Measurements from ENCODE around the gene CLCN7. TPM values are rescaled to one million over a fixed set of nuclear protein-coding genes. Genes with fewer than 3 reads are reported as not detected.

Gene CLCN7
- total RNA-seq, 1 experiment from 2014 or later: 32.2 TPM

DNA sequence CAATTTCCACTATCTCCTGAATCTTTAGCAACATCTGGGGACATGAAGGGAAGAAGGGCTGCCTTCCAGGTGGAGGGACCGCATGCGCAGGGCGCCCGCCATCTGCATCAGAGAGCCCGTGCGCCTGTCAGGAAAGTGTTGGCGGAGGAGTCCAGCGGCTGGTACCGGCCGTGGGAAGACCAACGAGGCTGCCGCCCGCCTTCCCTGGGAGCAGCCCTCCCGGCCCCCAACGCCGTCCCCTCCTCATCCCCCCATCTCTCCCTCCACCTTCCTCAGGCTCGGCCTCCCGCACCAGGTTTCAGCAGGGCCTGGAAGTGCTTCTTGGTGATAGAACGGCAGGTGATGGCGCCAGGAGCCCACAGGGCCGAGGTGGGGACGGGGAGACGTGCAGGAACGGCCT is 8.8 kb downstream of the CLCN7 start:
- Histone ChIP-seq H3K9me3 (replicated peaks) (no peaks in the 10 kb centered on the region), H3K4me3 (no peak overlapping the region), H3K36me3 (no peaks in the 10 kb centered on the region), H3K27ac (no peak overlapping the region), H3K4me1 (no peaks in the 10 kb centered on the region), H3K27me3 (no peaks in the 10 kb centered on the region)
- DNase-seq: no peak

DNA sequence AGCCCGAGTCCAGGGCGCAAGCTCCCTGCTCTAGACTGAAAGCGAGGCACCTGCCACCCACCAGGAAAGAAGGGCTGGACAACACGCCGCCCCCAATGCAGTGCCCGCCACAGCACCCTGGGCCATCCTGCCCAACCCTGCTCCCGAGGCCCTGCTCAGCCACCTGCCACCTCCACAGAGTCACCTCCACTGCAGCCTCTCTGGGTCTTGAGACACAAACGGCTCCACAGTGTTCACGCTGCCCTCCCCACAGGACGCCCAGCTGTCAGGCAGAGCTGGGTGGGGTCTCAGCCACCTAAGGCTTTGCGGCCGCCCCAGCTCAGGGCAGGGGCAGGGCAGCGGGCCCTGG is 9.3 kb downstream of the CLCN7 start:
- H3K9me3 ChIP-seq (replicated peaks): no peaks in the 10 kb centered on the region
- H3K36me3 ChIP-seq: no peaks in the 10 kb centered on the region
- no peak overlapping the region for H3K27ac ChIP-seq
- no peaks in the 10 kb centered on the region for H3K27me3 ChIP-seq
- no peak overlapping the region for H3K4me3 ChIP-seq
- no peak for DNase-seq
- no peaks in the 10 kb centered on the region for H3K4me1 ChIP-seq

DNA sequence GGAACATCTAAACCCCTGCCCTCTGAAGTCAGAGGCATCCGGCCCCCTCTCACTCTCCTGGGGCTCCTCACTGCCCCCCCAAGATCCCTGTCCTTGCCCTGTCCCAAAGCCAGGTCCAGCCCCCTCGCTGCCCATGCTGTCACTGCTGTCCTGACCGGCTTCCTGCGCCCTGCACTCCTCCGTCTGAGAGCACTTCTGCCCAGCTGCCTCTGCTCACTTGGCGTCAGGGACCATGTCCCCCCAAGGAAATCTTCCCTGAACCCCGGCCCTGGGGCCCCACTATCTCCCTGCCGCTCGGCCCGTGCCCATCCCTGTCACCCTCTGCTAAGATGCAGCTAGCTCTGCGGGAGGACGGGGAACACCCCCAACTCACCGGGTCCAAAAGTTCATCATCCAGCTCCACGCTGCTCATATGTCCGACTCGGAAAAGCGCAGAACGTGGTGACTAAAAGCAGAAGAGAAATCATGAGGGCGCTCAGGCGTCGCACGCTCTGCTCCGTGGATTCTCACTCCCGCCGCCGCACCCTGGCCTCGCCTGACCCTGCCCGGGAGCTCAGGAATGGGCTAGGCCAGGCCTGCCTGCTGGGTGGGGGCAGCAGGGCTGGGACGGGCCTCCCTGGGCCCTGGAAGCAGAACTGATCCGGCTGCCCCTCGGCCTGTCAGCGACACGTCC is 9.8 kb downstream of the CLCN7 start:
- H3K27ac ChIP-seq: no peak overlapping the region
- H3K27me3 ChIP-seq: no peaks in the 10 kb centered on the region
- no peaks in the 10 kb centered on the region for H3K36me3 ChIP-seq
- no peak for DNase-seq
- no peaks in the 10 kb centered on the region for H3K9me3 ChIP-seq (replicated peaks)
- no peaks in the 10 kb centered on the region for H3K4me1 ChIP-seq
- H3K4me3 ChIP-seq: no peak overlapping the region

DNA sequence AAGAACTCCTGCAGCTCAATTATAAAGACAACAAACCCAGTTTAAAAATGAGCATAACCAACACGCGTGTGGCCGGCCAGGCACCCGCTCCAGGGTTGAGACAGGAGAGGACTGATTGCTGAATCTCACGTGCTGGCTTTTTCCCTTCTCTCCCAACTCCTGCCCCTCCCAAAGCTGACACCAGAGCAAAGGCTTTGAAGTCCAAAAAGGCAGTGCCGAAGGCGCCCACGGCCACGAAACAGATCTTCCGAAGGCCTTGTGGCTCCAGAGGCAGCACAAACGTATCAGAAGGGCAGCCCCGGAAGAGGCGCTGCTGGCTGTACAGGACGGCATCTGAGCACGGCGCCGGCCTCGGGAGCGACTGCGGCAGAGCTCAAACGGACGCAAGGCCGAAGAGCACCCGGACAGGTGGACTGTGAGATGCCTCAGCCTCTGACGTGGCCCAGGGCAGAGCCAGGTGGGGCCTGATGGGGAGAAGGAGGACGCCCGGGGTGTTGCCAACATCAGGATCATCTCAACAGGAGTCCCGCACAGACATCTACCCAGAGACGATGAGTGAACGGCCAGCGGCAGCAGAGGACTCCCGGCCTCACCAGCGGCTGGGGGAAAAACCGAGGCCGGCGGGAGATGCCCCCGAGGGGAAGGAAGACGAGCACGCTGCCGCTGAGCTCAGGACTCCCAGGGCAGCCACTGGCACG is 10.5 kb downstream of the CLCN7 start:
- Histone ChIP-seq H3K4me3 (no peak overlapping the region), H3K27me3 (no peaks in the 10 kb centered on the region), H3K9me3 (replicated peaks) (no peaks in the 10 kb centered on the region), H3K36me3 (no peaks in the 10 kb centered on the region), H3K27ac (no peak overlapping the region), H3K4me1 (no peaks in the 10 kb centered on the region)
- DNase-seq: no peak

- no peak for DNase-seq
- Histone ChIP-seq H3K4me3 (no peak overlapping the region), H3K4me1 (no peaks in the 10 kb centered on the region), H3K27me3 (no peaks in the 10 kb centered on the region), H3K9me3 (replicated peaks) (no peaks in the 10 kb centered on the region), H3K36me3 (no peaks in the 10 kb centered on the region), H3K27ac (no peak overlapping the region)
Measured at GRCh38 chr16:1461146-1461545, 13.7 kb downstream of the CLCN7 start.

DNA sequence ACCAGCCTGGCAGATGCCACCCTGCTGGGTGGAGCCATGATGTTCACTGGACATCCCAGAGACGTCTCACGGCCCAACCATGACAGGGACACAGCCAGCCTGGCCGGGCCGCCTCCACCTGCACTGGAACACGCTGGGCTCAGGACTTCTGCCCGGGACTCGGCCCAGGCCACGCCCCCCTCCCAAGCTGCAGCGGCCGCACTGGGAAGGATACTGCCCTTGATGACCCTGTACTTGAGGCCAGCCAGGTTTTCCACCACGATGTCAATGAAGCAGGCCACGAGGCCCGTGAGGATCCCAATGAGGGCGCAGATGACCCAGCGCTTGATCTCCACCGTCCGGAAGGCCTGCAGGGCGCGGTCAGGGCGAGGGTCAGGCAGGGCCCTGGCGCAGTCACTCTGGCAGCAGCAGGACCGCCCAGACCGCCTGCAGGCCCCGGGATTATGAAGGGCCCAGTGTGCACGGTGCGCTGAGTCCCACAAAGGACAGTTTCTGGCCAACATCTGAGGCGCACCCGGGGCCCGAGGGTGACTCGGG is 14.2 kb downstream of the CLCN7 start:
- Histone ChIP-seq H3K4me1 (no peaks in the 10 kb centered on the region), H3K9me3 (replicated peaks) (no peaks in the 10 kb centered on the region), H3K27ac (no peak overlapping the region), H3K4me3 (no peak overlapping the region), H3K36me3 (no peaks in the 10 kb centered on the region), H3K27me3 (no peaks in the 10 kb centered on the region)
- DNase-seq: no peak

- Histone ChIP-seq H3K9me3 (replicated peaks) (no peaks in the 10 kb centered on the region), H3K27me3 (no peaks in the 10 kb centered on the region), H3K4me1 (no peaks in the 10 kb centered on the region), H3K4me3 (no peak overlapping the region), H3K27ac (no peak overlapping the region), H3K36me3 (no peaks in the 10 kb centered on the region)
- no peak for DNase-seq
Measured at GRCh38 chr16:1459967-1460366, 14.9 kb downstream of the CLCN7 start.

- Histone ChIP-seq H3K4me1 (no peaks in the 10 kb centered on the region), H3K36me3 (no peaks in the 10 kb centered on the region), H3K9me3 (replicated peaks) (no peaks in the 10 kb centered on the region), H3K4me3 (no peak overlapping the region), H3K27ac (no peak overlapping the region), H3K27me3 (no peaks in the 10 kb centered on the region)
- no peak for DNase-seq
Measured at GRCh38 chr16:1458977-1459341, 15.9 kb downstream of the CLCN7 start.

DNA sequence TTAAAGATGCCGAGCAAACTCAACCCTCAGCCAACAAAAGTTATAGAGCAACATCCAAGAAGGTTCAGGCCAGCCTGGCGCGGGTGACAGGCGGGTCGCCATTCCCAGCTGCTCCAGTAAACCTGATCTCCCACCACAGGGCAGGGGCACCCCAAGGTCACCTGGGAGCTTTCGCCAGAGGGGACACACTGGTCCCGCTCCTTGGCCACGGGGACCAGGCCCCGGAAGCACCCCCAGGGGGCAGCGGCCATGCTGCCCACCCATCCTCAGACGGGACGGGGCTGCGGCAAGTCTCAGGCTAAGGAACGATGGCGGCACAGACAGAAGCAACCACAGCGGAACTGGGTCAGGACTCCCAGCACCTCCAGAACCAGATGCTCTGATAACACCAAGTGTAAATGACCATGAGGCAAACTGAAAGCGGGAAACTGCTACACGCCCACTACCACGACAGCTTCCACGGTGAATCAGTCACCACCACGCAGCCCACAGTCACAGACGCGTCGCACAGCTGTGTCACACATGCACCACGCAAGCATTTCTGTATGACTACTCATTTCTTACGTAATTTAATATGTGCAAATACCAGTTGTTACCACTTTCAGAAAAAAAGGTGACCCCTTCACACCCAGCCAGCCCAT is 16.4 kb downstream of the CLCN7 start:
- no peak for DNase-seq
- no peak overlapping the region for H3K27ac ChIP-seq
- no peaks in the 10 kb centered on the region; the same call in 1 of the 2 replicates for H3K36me3 ChIP-seq
- no peaks in the 10 kb centered on the region for H3K27me3 ChIP-seq
- H3K4me1 ChIP-seq: no peaks in the 10 kb centered on the region
- no peak overlapping the region for H3K4me3 ChIP-seq
- no peaks in the 10 kb centered on the region for H3K9me3 ChIP-seq (replicated peaks)

GRCh38 chr16:1457489-1458245 is 17.2 kb downstream of the CLCN7 start:
- no peaks in the 10 kb centered on the region; the same call in 1 of the 2 replicates for H3K36me3 ChIP-seq
- no peak overlapping the region for H3K27ac ChIP-seq
- H3K9me3 ChIP-seq (replicated peaks): no peaks in the 10 kb centered on the region
- no peaks in the 10 kb centered on the region for H3K4me1 ChIP-seq
- no peak overlapping the region for H3K4me3 ChIP-seq
- no peaks in the 10 kb centered on the region for H3K27me3 ChIP-seq
- no peak for DNase-seq

DNA sequence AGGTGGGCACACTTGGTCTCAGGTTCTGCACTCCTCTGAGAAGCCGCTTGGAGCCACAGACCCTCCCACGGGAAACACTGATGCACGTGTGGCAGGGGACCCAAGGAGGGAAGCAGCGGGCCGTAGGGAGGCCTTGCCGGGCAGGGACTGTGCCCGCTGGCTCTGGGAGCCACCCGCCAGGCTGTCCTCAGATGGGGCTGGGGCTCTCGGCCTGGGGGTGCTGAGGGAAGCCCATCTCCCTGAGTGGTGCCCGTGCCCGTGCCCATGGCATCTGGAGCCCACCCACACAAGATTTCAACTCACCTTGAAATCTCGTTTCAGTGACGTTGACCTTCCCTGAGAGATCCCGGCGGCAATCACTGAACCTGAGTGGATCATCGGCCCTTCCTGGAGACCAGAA is 17.9 kb downstream of the CLCN7 start:
- Histone ChIP-seq H3K4me3 (no peak overlapping the region), H3K9me3 (replicated peaks) (no peaks in the 10 kb centered on the region), H3K27ac (no peak overlapping the region), H3K4me1 (no peaks in the 10 kb centered on the region), H3K36me3 (no peaks in the 10 kb centered on the region; the same call in 1 of the 2 replicates), H3K27me3 (no peaks in the 10 kb centered on the region)
- DNase-seq: no peak

GRCh38 chr16:1455190-1456171 is 19.3 kb downstream of the CLCN7 start:
- no peaks in the 10 kb centered on the region for H3K9me3 ChIP-seq (replicated peaks)
- H3K27me3 ChIP-seq: no peaks in the 10 kb centered on the region
- H3K36me3 ChIP-seq: no peaks in the 10 kb centered on the region; the same call in 1 of the 2 replicates
- H3K4me1 ChIP-seq: no peaks in the 10 kb centered on the region
- H3K27ac ChIP-seq: no peak overlapping the region
- no peak overlapping the region for H3K4me3 ChIP-seq
- DNase-seq: no peak

- Histone ChIP-seq H3K9me3 (replicated peaks) (no peaks in the 10 kb centered on the region), H3K4me1 (no peaks in the 10 kb centered on the region), H3K27ac (no peak overlapping the region), H3K4me3 (no peak overlapping the region), H3K36me3 (no peaks in the 10 kb centered on the region; the same call in 1 of the 2 replicates), H3K27me3 (no peaks in the 10 kb centered on the region)
- DNase-seq: no peak
Measured at GRCh38 chr16:1454561-1454960, 20.3 kb downstream of the CLCN7 start.

DNA sequence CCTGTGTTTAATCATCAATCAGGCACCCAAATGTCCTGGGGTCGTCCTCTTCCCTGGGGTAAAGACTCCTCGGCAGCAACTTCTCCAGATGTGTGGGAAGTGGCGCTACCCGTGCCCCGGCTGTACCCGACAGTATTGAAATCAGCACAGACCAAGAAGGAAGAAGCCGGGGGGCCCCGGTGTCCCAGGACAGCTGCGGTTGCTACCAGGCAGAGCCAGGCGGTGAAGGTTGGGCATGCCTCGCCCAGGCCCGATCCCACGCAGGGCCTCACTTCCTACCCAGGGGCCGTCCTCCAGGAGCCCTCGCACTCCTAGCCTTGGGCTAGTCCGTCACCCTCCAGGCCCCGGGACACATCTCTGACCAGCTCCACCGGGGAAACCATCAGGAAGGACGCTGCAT is 21.5 kb downstream of the CLCN7 start:
- Histone ChIP-seq H3K36me3 (no peaks in the 10 kb centered on the region; the same call in 1 of the 2 replicates), H3K27ac (no peak overlapping the region), H3K9me3 (replicated peaks) (no peaks in the 10 kb centered on the region), H3K27me3 (no peaks in the 10 kb centered on the region), H3K4me1 (no peaks in the 10 kb centered on the region), H3K4me3 (no peak overlapping the region)
- DNase-seq: no peak
